ENCODE data around the gene UQCC3. TPM values are rescaled to one million over a fixed set of nuclear protein-coding genes. Genes with fewer than 3 reads are reported as not detected.

Gene UQCC3
- total and polyA plus RNA-seq, 9 of the 15 experiments (the other 6 are each of a cell fraction or from before 2014, with no cell fraction given): 3.3 to 44.3 (median 8.0) TPM

DNA sequence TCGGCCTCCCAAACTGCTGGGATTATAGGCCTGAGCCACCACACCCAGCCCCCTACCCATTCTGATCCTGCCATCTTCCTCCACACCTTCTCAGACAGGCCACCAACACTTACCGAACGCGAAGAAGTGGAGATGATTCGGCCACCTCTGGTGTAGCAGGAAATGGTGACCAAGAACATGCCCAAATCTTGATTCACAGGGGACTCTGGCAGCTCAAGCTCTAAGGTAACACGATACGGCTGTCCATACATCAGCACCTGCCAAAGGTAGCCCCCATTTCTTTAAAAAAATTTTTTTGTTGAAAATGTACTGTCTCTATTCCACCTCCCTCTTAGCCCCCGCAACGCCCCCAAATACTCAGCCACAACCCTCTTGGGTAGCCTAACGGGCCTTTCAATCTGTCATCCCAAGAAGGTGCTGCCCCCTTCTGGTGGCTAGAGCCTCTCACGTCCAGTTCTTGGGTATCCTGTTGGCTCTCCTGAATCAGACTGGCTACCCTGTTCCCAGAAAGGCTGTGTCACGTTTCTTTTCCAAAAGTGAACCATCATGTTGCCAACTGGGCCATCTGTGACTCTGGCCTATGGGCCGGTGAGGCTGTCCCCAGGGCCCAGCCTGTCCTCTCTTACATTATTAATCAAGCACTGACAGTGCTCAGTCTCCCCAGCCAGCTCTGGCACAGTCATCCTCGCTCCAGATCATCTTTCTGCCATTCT is 23.1 kb downstream of the UQCC3 start (continued):
- TF ChIP-seq, protein P1, sequence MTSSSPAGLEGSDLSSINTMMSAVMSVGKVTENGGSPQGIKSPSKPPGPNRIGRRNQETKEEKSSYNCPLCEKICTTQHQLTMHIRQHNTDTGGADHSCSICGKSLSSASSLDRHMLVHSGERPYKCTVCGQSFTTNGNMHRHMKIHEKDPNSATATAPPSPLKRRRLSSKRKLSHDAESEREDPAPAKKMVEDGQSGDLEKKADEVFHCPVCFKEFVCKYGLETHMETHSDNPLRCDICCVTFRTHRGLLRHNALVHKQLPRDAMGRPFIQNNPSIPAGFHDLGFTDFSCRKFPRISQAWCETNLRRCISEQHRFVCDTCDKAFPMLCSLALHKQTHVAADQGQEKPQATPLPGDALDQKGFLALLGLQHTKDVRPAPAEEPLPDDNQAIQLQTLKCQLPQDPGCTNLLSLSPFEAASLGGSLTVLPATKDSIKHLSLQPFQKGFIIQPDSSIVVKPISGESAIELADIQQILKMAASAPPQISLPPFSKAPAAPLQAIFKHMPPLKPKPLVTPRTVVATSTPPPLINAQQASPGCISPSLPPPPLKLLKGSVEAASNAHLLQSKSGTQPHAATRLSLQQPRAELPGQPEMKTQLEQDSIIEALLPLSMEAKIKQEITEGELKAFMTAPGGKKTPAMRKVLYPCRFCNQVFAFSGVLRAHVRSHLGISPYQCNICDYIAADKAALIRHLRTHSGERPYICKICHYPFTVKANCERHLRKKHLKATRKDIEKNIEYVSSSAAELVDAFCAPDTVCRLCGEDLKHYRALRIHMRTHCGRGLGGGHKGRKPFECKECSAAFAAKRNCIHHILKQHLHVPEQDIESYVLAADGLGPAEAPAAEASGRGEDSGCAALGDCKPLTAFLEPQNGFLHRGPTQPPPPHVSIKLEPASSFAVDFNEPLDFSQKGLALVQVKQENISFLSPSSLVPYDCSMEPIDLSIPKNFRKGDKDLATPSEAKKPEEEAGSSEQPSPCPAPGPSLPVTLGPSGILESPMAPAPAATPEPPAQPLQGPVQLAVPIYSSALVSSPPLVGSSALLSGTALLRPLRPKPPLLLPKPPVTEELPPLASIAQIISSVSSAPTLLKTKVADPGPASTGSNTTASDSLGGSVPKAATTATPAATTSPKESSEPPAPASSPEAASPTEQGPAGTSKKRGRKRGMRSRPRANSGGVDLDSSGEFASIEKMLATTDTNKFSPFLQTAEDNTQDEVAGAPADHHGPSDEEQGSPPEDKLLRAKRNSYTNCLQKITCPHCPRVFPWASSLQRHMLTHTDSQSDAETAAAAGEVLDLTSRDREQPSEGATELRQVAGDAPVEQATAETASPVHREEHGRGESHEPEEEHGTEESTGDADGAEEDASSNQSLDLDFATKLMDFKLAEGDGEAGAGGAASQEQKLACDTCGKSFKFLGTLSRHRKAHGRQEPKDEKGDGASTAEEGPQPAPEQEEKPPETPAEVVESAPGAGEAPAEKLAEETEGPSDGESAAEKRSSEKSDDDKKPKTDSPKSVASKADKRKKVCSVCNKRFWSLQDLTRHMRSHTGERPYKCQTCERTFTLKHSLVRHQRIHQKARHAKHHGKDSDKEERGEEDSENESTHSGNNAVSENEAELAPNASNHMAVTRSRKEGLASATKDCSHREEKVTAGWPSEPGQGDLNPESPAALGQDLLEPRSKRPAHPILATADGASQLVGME (CRISPR knock-in tag; IDR thresholded peaks at IDR 0.05): no peak
- TF ChIP-seq, protein P2, sequence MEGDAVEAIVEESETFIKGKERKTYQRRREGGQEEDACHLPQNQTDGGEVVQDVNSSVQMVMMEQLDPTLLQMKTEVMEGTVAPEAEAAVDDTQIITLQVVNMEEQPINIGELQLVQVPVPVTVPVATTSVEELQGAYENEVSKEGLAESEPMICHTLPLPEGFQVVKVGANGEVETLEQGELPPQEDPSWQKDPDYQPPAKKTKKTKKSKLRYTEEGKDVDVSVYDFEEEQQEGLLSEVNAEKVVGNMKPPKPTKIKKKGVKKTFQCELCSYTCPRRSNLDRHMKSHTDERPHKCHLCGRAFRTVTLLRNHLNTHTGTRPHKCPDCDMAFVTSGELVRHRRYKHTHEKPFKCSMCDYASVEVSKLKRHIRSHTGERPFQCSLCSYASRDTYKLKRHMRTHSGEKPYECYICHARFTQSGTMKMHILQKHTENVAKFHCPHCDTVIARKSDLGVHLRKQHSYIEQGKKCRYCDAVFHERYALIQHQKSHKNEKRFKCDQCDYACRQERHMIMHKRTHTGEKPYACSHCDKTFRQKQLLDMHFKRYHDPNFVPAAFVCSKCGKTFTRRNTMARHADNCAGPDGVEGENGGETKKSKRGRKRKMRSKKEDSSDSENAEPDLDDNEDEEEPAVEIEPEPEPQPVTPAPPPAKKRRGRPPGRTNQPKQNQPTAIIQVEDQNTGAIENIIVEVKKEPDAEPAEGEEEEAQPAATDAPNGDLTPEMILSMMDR (IDR thresholded peaks at IDR 0.05 in 2 of 3, conservative IDR thresholded peaks at IDR 0.05 in 1 of 3; ENCODE audit: insufficient read depth in 2 of 3, low read depth in 1 of 3, low read length in 3 of 3): peak; percentile 87 to 90 (median 87)
- TF ChIP-seq, protein P3, sequence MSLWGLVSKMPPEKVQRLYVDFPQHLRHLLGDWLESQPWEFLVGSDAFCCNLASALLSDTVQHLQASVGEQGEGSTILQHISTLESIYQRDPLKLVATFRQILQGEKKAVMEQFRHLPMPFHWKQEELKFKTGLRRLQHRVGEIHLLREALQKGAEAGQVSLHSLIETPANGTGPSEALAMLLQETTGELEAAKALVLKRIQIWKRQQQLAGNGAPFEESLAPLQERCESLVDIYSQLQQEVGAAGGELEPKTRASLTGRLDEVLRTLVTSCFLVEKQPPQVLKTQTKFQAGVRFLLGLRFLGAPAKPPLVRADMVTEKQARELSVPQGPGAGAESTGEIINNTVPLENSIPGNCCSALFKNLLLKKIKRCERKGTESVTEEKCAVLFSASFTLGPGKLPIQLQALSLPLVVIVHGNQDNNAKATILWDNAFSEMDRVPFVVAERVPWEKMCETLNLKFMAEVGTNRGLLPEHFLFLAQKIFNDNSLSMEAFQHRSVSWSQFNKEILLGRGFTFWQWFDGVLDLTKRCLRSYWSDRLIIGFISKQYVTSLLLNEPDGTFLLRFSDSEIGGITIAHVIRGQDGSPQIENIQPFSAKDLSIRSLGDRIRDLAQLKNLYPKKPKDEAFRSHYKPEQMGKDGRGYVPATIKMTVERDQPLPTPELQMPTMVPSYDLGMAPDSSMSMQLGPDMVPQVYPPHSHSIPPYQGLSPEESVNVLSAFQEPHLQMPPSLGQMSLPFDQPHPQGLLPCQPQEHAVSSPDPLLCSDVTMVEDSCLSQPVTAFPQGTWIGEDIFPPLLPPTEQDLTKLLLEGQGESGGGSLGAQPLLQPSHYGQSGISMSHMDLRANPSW (CRISPR knock-in tag; IDR thresholded peaks at IDR 0.05): 0 out of 2 replicates have a peak, but pooled peaks have one; percentile 33
- TF ChIP-seq YY1 (IDR thresholded peaks at IDR 0.05; ENCODE audit: borderline replicate concordance in 1 of 3, control insufficient read depth in 1 of 3, extremely low read depth in 1 of 3, insufficient read depth in 3 of 3, insufficient read length in 1 of 3, insufficient replicate concordance in 2 of 3, low read depth in 1 of 3, low read length in 2 of 3) (peak in 1 of 3 experiments; percentile 9), RCOR1 (IDR thresholded peaks at IDR 0.05; ENCODE audit: borderline replicate concordance in 1 of 2, low read depth in 2 of 2, low read length in 2 of 2) (peak in 1 of 2 experiments; percentile 55; a peak in 2 of 4 replicates), ZNF830 (CRISPR knock-in tag; IDR thresholded peaks at IDR 0.05) (no peak), NCOR1 (IDR thresholded peaks at IDR 0.05) (no peak), BHLHE40 (IDR thresholded peaks at IDR 0.05; ENCODE audit: low read length) (peak; percentile 32; the same call in 1 of the 2 replicates), ZNF41 (CRISPR knock-in tag; conservative IDR thresholded peaks at IDR 0.05) (no peak), NFE2L1 (tag; IDR thresholded peaks at IDR 0.05; ENCODE audit: borderline replicate concordance, low read depth) (no peak), ZEB2 (IDR thresholded peaks at IDR 0.05) (no peak), MAFG (tag; conservative IDR thresholded peaks at IDR 0.05) (peak; percentile 16; the same call in 1 of the 2 replicates)
- TF ChIP-seq, protein P4, sequence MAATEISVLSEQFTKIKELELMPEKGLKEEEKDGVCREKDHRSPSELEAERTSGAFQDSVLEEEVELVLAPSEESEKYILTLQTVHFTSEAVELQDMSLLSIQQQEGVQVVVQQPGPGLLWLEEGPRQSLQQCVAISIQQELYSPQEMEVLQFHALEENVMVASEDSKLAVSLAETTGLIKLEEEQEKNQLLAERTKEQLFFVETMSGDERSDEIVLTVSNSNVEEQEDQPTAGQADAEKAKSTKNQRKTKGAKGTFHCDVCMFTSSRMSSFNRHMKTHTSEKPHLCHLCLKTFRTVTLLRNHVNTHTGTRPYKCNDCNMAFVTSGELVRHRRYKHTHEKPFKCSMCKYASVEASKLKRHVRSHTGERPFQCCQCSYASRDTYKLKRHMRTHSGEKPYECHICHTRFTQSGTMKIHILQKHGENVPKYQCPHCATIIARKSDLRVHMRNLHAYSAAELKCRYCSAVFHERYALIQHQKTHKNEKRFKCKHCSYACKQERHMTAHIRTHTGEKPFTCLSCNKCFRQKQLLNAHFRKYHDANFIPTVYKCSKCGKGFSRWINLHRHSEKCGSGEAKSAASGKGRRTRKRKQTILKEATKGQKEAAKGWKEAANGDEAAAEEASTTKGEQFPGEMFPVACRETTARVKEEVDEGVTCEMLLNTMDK (IDR thresholded peaks at IDR 0.05; ENCODE audit: borderline replicate concordance, insufficient read depth, low read depth, low read length, poor library complexity, severe bottlenecking): peak; percentile 79
